Endodermal cell (in vitro differentiated cells): ENCODE data around the gene AFF2. TPM values are rescaled to one million over a fixed set of nuclear protein-coding genes. Genes with fewer than 3 reads are reported as not detected.

ENCODE experiments used
- DNase-seq: peaks from one replicate; pipeline ENCODE4 v3.0.0-alpha.2; 2017
- H3K27ac ChIP-seq: 2 replicates; pipeline ENCODE4 v1.5.1; 2013; ENCODE audit warnings: mild to moderate bottlenecking, low read depth, low read length, moderate library complexity
- H3K27me3 ChIP-seq: 2 replicates; pipeline ENCODE4 v1.6.1; 2013; ENCODE audit warnings: mild to moderate bottlenecking, low read length, moderate library complexity; ENCODE audit not compliant: insufficient read depth, control insufficient read depth, poor library complexity, severe bottlenecking
- H3K36me3 ChIP-seq: 2 replicates; pipeline ENCODE4 v1.7.0; 2013; ENCODE audit warnings: mild to moderate bottlenecking, low read length, moderate library complexity; ENCODE audit not compliant: control insufficient read depth, insufficient read depth
- H3K4me1 ChIP-seq: one replicate; pipeline ENCODE4 v1.7.0; 2013; ENCODE audit warnings: low read length; ENCODE audit not compliant: control insufficient read depth, insufficient read depth
- H3K4me3 ChIP-seq: 2 replicates; pipeline ENCODE4 v1.5.1; 2013; ENCODE audit warnings: mild to moderate bottlenecking, low read length, moderate library complexity
- H3K9ac ChIP-seq: 2 replicates; pipeline ENCODE4 v1.6.1; 2013; ENCODE audit warnings: mild to moderate bottlenecking, low read length, moderate library complexity; ENCODE audit not compliant: poor library complexity, severe bottlenecking; ENCODE audit errors: extremely low read depth
- H3K9me3 ChIP-seq: 2 replicates; pipeline ENCODE4 v1.6.1; 2013; ENCODE audit warnings: mild to moderate bottlenecking, low read length, moderate library complexity; ENCODE audit not compliant: control insufficient read depth
- H3K27ac Mint-ChIP-seq: 2 replicates; pipeline ENCODE4 v1.8.0; 2020; ENCODE audit warnings: mixed read lengths
- H3K27me3 Mint-ChIP-seq: 2 replicates; pipeline ENCODE4 v1.8.0; 2021; ENCODE audit warnings: mild to moderate bottlenecking, mixed read lengths; ENCODE audit not compliant: insufficient read depth
- H3K36me3 Mint-ChIP-seq: 2 replicates; pipeline ENCODE4 v1.8.0; 2020; ENCODE audit warnings: low read depth, mixed read lengths
- H3K4me1 Mint-ChIP-seq: 2 replicates; pipeline ENCODE4 v1.8.0; 2020; ENCODE audit warnings: mixed read lengths
- H3K4me3 Mint-ChIP-seq: 2 replicates; pipeline ENCODE4 v1.8.0; 2020; ENCODE audit warnings: mild to moderate bottlenecking, moderate library complexity, mixed read lengths
- H3K9me3 Mint-ChIP-seq: 2 replicates; pipeline ENCODE4 v1.8.0; 2020; ENCODE audit warnings: mild to moderate bottlenecking, mixed read lengths
- CTCF ChIP-seq: fragments of 200-600 bp; sonication (generic); conservative IDR thresholded peaks from 2 replicates; pipeline ENCODE4 v1.5.0; 2021; ENCODE audit warnings: antibody characterized with exemption, mild to moderate bottlenecking
- WGBS, 2 experiments: methylation state at CpG; one replicate each; pipeline versions ENCODE4 v1.1.5 to v1.1.7; 2013; ENCODE audit warnings: missing lambda C conversion rate in 2 of 2, mixed read lengths in 1 of 2; ENCODE audit not compliant: insufficient coverage in 1 of 2, insufficient read length in 1 of 2; 5-methylcytosine and 5-hydroxymethylcytosine counted together
- total RNA-seq, 2 donors: library from RNA; stranded (reverse); fragmentation: NEBNext Ultra II Directional in 1 of 2; extraction: Animal tissue kit (Norgen Biotek cat#: 25700) in 1 of 2; gene quantifications; 2 replicates in 1 of 2; 3 replicates in 1 of 2; pipeline ENCODE4 v1.2.1, GENCODE V29; 2021

The AFF2 gene
- total RNA-seq, 2 donors from 2014 or later: 3.7 to 5.6 TPM

GRCh38 chrX:148576396-148576795 is 76.0 kb downstream of the AFF2 start:
- H3K27ac Mint-ChIP-seq: no peak overlapping the region
- no peaks in the 10 kb centered on the region for H3K36me3 ChIP-seq
- no peak overlapping the region for H3K4me3 Mint-ChIP-seq
- no peak for DNase-seq
- 90% methylated on average over 4 of the region's 6 CpGs; no CpG with 5 or more reads in 1 of the 2 experiments for WGBS, 2 experiments
- H3K4me1 ChIP-seq: no peaks in the 10 kb centered on the region
- H3K4me1 Mint-ChIP-seq: peaks cover 4% of the 10 kb centered on the region
- TF ChIP-seq CTCF: no peak
- no peak overlapping the region for H3K9ac ChIP-seq
- no peaks in the 10 kb centered on the region for H3K9me3 ChIP-seq
- no peak overlapping the region for H3K4me3 ChIP-seq
- H3K27ac ChIP-seq: no peak overlapping the region
- peaks cover 29% of the 10 kb centered on the region for H3K9me3 Mint-ChIP-seq
- H3K36me3 Mint-ChIP-seq: no peaks in the 10 kb centered on the region
- no peaks in the 10 kb centered on the region for H3K27me3 Mint-ChIP-seq
- H3K27me3 ChIP-seq: no peaks in the 10 kb centered on the region

GRCh38 chrX:148577741-148578140 is 77.3 kb downstream of the AFF2 start:
- Histone ChIP-seq H3K4me1 (no peaks in the 10 kb centered on the region), H3K36me3 (no peaks in the 10 kb centered on the region), H3K9me3 (no peaks in the 10 kb centered on the region), H3K27me3 (no peaks in the 10 kb centered on the region), H3K27ac (no peak overlapping the region), H3K9ac (no peak overlapping the region), H3K4me3 (no peak overlapping the region)
- TF ChIP-seq CTCF: no peak
- peaks cover 4% of the 10 kb centered on the region for H3K4me1 Mint-ChIP-seq
- DNase-seq: no peak
- 95 to 97% methylated on average over 2 to 3 of the region's 3 CpGs for WGBS, 2 experiments
- H3K27ac Mint-ChIP-seq: no peak overlapping the region
- peaks cover 35% of the 10 kb centered on the region for H3K9me3 Mint-ChIP-seq
- H3K36me3 Mint-ChIP-seq: no peaks in the 10 kb centered on the region
- H3K4me3 Mint-ChIP-seq: no peak overlapping the region
- no peaks in the 10 kb centered on the region for H3K27me3 Mint-ChIP-seq

- DNase-seq: no peak
- Histone ChIP-seq H3K9me3 (no peaks in the 10 kb centered on the region), H3K27ac (no peak overlapping the region), H3K36me3 (no peaks in the 10 kb centered on the region), H3K27me3 (no peaks in the 10 kb centered on the region), H3K9ac (no peak overlapping the region), H3K4me1 (no peaks in the 10 kb centered on the region), H3K4me3 (no peak overlapping the region)
- peaks cover 46% of the 10 kb centered on the region for H3K9me3 Mint-ChIP-seq
- no peaks in the 10 kb centered on the region for H3K4me1 Mint-ChIP-seq
- no CpG with 5 or more reads among the region's 1 CpG for WGBS, 2 experiments
- no peaks in the 10 kb centered on the region for H3K27me3 Mint-ChIP-seq
- H3K4me3 Mint-ChIP-seq: no peak overlapping the region
- H3K36me3 Mint-ChIP-seq: no peaks in the 10 kb centered on the region
- no peak overlapping the region for H3K27ac Mint-ChIP-seq
- TF ChIP-seq CTCF: no peak
Measured at GRCh38 chrX:148580016-148580415, 79.6 kb downstream of the AFF2 start.
